Measurements from ENCODE around the gene EEF1AKMT4.

Gene EEF1AKMT4

GRCh38 chr3:184289426-184289938 is 40.0 kb downstream of the EEF1AKMT4 start:
- TF ChIP-seq, protein P1, sequence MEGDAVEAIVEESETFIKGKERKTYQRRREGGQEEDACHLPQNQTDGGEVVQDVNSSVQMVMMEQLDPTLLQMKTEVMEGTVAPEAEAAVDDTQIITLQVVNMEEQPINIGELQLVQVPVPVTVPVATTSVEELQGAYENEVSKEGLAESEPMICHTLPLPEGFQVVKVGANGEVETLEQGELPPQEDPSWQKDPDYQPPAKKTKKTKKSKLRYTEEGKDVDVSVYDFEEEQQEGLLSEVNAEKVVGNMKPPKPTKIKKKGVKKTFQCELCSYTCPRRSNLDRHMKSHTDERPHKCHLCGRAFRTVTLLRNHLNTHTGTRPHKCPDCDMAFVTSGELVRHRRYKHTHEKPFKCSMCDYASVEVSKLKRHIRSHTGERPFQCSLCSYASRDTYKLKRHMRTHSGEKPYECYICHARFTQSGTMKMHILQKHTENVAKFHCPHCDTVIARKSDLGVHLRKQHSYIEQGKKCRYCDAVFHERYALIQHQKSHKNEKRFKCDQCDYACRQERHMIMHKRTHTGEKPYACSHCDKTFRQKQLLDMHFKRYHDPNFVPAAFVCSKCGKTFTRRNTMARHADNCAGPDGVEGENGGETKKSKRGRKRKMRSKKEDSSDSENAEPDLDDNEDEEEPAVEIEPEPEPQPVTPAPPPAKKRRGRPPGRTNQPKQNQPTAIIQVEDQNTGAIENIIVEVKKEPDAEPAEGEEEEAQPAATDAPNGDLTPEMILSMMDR (IDR thresholded peaks at IDR 0.05): peak; percentile 76

GRCh38 chr3:184290331-184290730 is 40.9 kb downstream of the EEF1AKMT4 start:
- TF ChIP-seq, protein P1 (IDR thresholded peaks at IDR 0.05): no peak

DNA sequence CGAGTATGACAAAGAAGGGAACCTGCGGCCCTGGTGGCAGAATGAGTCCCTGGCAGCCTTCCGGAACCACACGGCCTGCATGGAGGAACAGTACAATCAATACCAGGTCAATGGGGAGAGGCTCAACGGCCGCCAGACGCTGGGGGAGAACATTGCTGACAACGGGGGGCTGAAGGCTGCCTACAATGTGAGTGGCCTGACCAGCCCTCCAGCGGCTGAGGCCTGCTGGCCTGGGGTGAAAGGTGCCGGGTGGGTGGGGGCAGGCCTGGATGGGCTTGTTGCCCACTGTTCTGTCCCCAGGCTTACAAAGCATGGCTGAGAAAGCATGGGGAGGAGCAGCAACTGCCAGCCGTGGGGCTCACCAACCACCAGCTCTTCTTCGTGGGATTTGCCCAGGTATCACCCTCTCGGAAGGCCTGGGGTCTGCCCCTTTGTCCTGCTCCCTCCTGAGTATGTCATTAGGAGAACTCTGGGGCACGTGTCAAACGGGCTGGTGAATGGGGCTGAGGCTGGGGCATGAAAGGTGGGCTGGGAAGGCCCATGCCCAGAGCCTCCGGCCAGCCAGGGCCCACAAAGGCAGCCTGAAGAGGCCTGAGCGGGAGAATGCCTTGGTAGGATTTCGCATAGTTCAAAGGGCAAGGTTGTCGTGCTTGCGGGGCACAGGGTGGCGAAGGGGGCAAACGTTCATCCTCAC is 41.7 kb downstream of the EEF1AKMT4 start:
- TF ChIP-seq, protein P1 (IDR thresholded peaks at IDR 0.05): no peak

GRCh38 chr3:184291738-184292445 is 42.4 kb downstream of the EEF1AKMT4 start:
- TF ChIP-seq, protein P1 (IDR thresholded peaks at IDR 0.05): no peak

GRCh38 chr3:184295771-184296170 is 46.3 kb downstream of the EEF1AKMT4 start:
- TF ChIP-seq, protein P1 (IDR thresholded peaks at IDR 0.05): no peak

- TF ChIP-seq, protein P1 (IDR thresholded peaks at IDR 0.05): no peak
Measured at GRCh38 chr3:184296616-184297015, 47.1 kb downstream of the EEF1AKMT4 start.

DNA sequence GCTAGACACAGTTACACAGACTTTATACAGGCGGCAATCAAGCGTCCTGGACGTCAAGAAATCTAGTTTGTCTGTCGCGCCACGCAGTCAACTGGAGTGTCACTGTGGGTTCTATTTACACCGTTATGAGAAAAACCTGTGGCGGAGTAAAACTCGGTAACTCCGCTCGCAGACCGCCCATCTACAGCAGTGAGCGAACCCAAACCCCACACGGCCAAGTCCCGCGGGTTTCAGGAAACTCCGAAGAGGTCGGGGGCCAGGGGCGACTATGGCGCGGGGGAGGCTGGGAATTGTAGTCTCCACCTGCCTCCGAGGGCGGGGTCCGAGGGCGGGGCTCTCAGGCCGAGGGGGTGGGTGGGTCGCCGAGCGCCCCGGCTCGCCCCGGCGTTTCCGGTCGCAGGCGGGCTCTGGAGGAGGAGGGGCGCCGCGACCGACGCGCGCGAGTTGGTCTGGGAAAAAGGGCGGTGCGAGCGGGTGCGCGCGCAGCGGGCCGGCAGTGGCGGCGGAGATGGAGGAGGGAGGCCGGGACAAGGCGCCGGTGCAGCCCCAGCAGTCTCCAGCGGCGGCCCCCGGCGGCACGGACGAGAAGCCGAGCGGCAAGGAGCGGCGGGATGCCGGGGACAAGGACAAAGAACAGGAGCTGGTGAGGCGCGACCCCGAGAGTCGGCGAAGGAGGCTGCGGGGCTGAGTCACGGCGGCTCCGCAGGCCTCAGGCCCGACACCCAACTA is 49.5 kb downstream of the EEF1AKMT4 start, which contains the start of gene PSMD2:
TSS of gene PSMD2 (plus strand) at position 483 of the 729 bp plus-strand sequence. CDS start at position 509, 26 bp downstream.
- TF ChIP-seq, protein P1 (IDR thresholded peaks at IDR 0.05): no peak
